GM23338 (cell line): ENCODE results near the gene CD6. TPM values are rescaled to one million over a fixed set of nuclear protein-coding genes. Genes with fewer than 3 reads are reported as not detected.

Experiments
- ATAC-seq: fragments of 200-7000 bp; cut with Tn5 transposase; 3 replicates; pipeline ENCODE4 v1.9.1; 2020
- DNase-seq: peaks from one replicate; pipeline ENCODE4 v3.0.0-alpha.2; 2015; ENCODE audit warnings: low spot score
- H2AFZ ChIP-seq: fragments of 200-600 bp; sonication (generic); 2 replicates; pipeline ENCODE4 v1.8.0; 2016; ENCODE audit warnings: antibody characterized with exemption, mild to moderate bottlenecking, moderate library complexity
- H3F3A ChIP-seq: fragments of 200-600 bp; sonication (generic); replicated peaks from 2 replicates; pipeline ENCODE4 v1.8.0; 2017; ENCODE audit warnings: antibody characterized with exemption, mixed run types, low read depth
- H3K27ac ChIP-seq: fragments of 200-600 bp; sonication (generic); 2 replicates; pipeline ENCODE4 v1.6.1; 2016; ENCODE audit warnings: low read depth
- H3K27me3 ChIP-seq: fragments of 200-600 bp; sonication (generic); 2 replicates; pipeline ENCODE4 v1.8.0; 2016; ENCODE audit warnings: mild to moderate bottlenecking, mixed run types, moderate library complexity; ENCODE audit not compliant: insufficient read depth
- H3K36me3 ChIP-seq: fragments of 200-600 bp; sonication (generic); 2 replicates; pipeline ENCODE4 v1.8.0; 2016; ENCODE audit warnings: mild to moderate bottlenecking; ENCODE audit not compliant: insufficient read depth
- H3K4me1 ChIP-seq: fragments of 200-600 bp; sonication (generic); 2 replicates; pipeline ENCODE4 v1.8.0; 2016; ENCODE audit warnings: mild to moderate bottlenecking, moderate library complexity; ENCODE audit not compliant: insufficient read depth
- H3K4me2 ChIP-seq: fragments of 200-600 bp; sonication (generic); 2 replicates; pipeline ENCODE4 v1.7.1; 2017; ENCODE audit warnings: mixed run types
- H3K4me3 ChIP-seq: fragments of 200-600 bp; sonication (generic); 2 replicates; pipeline ENCODE4 v1.6.1; 2016; ENCODE audit warnings: mixed run types
- H3K79me2 ChIP-seq: fragments of 200-600 bp; sonication (generic); replicated peaks from 2 replicates; pipeline ENCODE4 v1.8.0; 2017; ENCODE audit warnings: mild to moderate bottlenecking; ENCODE audit not compliant: insufficient read depth
- H3K9me2 ChIP-seq: fragments of 200-600 bp; sonication (generic); 2 replicates; pipeline ENCODE4 v1.8.0; 2017; ENCODE audit not compliant: insufficient read depth
- H4K20me1 ChIP-seq: fragments of 200-600 bp; sonication (generic); replicated peaks from 2 replicates; pipeline ENCODE4 v1.8.0; 2017; ENCODE audit warnings: mild to moderate bottlenecking; ENCODE audit not compliant: insufficient read depth
- H3K27ac Mint-ChIP-seq: 2 replicates; pipeline ENCODE4 v1.8.0; 2020; ENCODE audit warnings: inconsistent platforms, mild to moderate bottlenecking, moderate library complexity, mixed read lengths
- H3K27me3 Mint-ChIP-seq: 3 replicates; pipeline ENCODE4 v1.8.0; 2022; ENCODE audit warnings: low read depth, mild to moderate bottlenecking, moderate library complexity, mixed read lengths, inconsistent platforms; ENCODE audit not compliant: insufficient read depth, poor library complexity
- H3K36me3 Mint-ChIP-seq: 3 replicates; pipeline ENCODE4 v1.8.0; 2021; ENCODE audit warnings: low read depth, mild to moderate bottlenecking, inconsistent platforms, moderate library complexity, mixed read lengths
- H3K4me1 Mint-ChIP-seq: 3 replicates; pipeline ENCODE4 v1.8.0; 2020; ENCODE audit warnings: mild to moderate bottlenecking, inconsistent platforms, mixed read lengths
- H3K4me3 Mint-ChIP-seq: 3 replicates; pipeline ENCODE4 v1.8.0; 2021; ENCODE audit warnings: moderate library complexity, mild to moderate bottlenecking, inconsistent platforms, mixed read lengths
- H3K9me3 Mint-ChIP-seq: 3 replicates; pipeline ENCODE4 v1.8.0; 2020; ENCODE audit warnings: moderate library complexity, mild to moderate bottlenecking, inconsistent platforms, mixed read lengths
- CREB1 ChIP-seq: fragments of 250-450 bp; sonication (Bioruptor Pico); IDR thresholded peaks from 2 replicates; pipeline ENCODE4 v1.5.0; 2020; ENCODE audit warnings: low read depth, mild to moderate bottlenecking, moderate library complexity
- EZH2 ChIP-seq: fragments of 200-600 bp; sonication (generic); IDR thresholded peaks from one replicate; pipeline ENCODE4 v1.8.0; 2017; ENCODE audit warnings: antibody characterized with exemption, mild to moderate bottlenecking, low read depth; ENCODE audit not compliant: unreplicated experiment
- EZH2phosphoT487 ChIP-seq: fragments of 200-600 bp; sonication (generic); IDR thresholded peaks from one replicate; pipeline ENCODE4 v1.8.1; 2018; ENCODE audit warnings: antibody characterized with exemption; ENCODE audit not compliant: unreplicated experiment
- JUNB ChIP-seq: IDR thresholded peaks from one replicate; pipeline ENCODE4 v1.6.1; 2016; ENCODE audit warnings: antibody characterized with exemption; ENCODE audit not compliant: unreplicated experiment
- NANOG ChIP-seq: IDR thresholded peaks from 2 replicates; pipeline ENCODE4 v1.6.1; 2016; ENCODE audit warnings: antibody characterized with exemption, borderline replicate concordance
- POLR2AphosphoS5 ChIP-seq: IDR thresholded peaks from 2 replicates; pipeline ENCODE4 v1.6.1; 2016; ENCODE audit warnings: antibody characterized with exemption, low read depth
- STAT1 ChIP-seq: IDR thresholded peaks from one replicate; pipeline ENCODE4 v1.6.1; 2016; ENCODE audit warnings: antibody characterized with exemption; ENCODE audit not compliant: unreplicated experiment
- ZNF114 ChIP-seq: fragments of 250-450 bp; sonication (Bioruptor Pico); IDR thresholded peaks from 2 replicates; pipeline ENCODE4 v1.5.0; 2020; ENCODE audit warnings: mild to moderate bottlenecking, moderate library complexity
- ZNF331 ChIP-seq: fragments of 250-450 bp; sonication (Bioruptor Pico); IDR thresholded peaks from 2 replicates; pipeline ENCODE4 v1.5.0; 2020; ENCODE audit warnings: low read depth, mild to moderate bottlenecking, moderate library complexity
- polyA plus RNA-seq: library from polyadenylated mRNA; unstranded; fragments of >200 nt; fragmentation: Nextera tagmentation; extraction: Ambion mirVana; gene quantifications from 2 replicates; pipeline ENCODE4 v1.2.1, GENCODE V29; 2016
- total RNA-seq: library from RNA; depleted of rRNA; stranded (reverse); fragments of >200 nt; shearing (Covaris generic); gene quantifications from 2 replicates; pipeline ENCODE4 v1.2.3, GENCODE V29; 2014
- TF ChIP-seq, protein P1 (sequence below): IDR thresholded peaks from one replicate; pipeline ENCODE4 v1.6.1; 2018; ENCODE audit warnings: antibody characterized with exemption; ENCODE audit not compliant: unreplicated experiment
- TF ChIP-seq, protein P2 (sequence below): fragments of 250-450 bp; sonication (Bioruptor Pico); IDR thresholded peaks from 2 replicates; pipeline ENCODE4 v1.5.0; 2020; ENCODE audit warnings: mild to moderate bottlenecking, moderate library complexity
- TF ChIP-seq, protein P3 (sequence below), 2 experiments: fragments of 200-600 bp in 1 of 2; sonication (generic) in 1 of 2; conservative IDR thresholded peaks; 2 replicates each; pipeline versions ENCODE4 v1.5.1 to v1.6.1; 2016 to 2017; ENCODE audit warnings: antibody characterized with exemption in 2 of 2, low read depth in 2 of 2, mild to moderate bottlenecking in 2 of 2, moderate library complexity in 1 of 2

The CD6 gene
- total and polyA plus RNA-seq, 2 experiments from 2014 or later: 0.49 TPM; not detected in 1

DNA sequence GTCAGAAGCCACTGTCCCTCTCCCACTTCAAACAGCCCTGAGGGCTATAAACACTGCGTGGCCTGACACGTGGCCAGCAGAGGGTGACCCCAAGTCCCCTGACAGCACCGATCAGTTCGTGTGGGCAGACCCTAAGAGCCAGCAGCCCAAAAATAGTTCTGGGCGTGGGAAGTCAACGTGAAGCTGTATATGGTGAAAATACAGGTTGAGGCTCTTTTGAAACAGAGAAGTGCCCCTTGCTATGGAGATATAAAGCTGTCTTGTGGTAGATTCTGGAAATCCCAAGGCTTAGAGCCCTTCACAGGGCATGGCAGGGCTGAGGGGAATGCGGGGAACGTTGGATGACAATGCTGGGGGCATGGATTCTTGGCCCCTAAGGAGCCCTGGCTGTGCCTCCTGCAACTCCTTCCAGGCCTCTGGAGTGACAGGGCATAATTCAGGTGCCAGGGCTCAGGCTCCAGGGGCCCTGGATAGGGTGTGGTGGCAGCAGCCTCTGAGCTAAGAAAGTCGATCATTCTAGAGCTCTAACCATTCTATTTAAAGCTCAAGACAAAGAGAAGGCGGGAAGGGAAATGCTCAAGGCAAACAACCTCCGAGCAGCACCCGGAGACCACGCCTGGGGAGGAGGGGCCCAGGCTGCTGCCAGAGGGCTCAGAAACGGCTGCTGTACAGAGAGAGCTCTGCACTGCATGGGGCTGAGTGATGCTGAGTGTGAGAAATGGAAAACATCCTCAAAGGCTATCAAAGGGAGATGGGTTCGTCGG, 70.5 kb downstream of the CD6 start (continued):
- TF ChIP-seq, protein P1, sequence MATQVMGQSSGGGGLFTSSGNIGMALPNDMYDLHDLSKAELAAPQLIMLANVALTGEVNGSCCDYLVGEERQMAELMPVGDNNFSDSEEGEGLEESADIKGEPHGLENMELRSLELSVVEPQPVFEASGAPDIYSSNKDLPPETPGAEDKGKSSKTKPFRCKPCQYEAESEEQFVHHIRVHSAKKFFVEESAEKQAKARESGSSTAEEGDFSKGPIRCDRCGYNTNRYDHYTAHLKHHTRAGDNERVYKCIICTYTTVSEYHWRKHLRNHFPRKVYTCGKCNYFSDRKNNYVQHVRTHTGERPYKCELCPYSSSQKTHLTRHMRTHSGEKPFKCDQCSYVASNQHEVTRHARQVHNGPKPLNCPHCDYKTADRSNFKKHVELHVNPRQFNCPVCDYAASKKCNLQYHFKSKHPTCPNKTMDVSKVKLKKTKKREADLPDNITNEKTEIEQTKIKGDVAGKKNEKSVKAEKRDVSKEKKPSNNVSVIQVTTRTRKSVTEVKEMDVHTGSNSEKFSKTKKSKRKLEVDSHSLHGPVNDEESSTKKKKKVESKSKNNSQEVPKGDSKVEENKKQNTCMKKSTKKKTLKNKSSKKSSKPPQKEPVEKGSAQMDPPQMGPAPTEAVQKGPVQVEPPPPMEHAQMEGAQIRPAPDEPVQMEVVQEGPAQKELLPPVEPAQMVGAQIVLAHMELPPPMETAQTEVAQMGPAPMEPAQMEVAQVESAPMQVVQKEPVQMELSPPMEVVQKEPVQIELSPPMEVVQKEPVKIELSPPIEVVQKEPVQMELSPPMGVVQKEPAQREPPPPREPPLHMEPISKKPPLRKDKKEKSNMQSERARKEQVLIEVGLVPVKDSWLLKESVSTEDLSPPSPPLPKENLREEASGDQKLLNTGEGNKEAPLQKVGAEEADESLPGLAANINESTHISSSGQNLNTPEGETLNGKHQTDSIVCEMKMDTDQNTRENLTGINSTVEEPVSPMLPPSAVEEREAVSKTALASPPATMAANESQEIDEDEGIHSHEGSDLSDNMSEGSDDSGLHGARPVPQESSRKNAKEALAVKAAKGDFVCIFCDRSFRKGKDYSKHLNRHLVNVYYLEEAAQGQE: no peak
- TF ChIP-seq JUNB: no peak
- no peak for TF ChIP-seq STAT1

DNA sequence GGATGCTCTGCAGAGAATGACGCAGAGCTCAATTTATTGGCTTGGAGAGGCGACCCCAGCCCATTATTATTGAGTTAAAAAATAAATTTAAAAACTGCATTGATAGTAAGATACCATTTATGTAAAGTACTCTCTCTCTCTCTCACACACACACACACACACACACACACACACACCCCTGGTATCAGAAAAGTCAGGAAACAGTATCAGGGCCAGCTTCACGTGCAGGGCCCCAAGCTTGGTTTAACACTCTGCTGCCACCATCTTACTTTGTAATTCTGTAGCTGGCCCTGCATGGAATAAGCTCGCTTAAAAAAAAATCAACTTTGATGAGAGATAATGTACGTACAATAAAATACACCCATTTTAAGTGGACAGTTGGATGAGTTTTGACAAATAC, 71.1 kb downstream of the CD6 start:
- Histone ChIP-seq H3K4me2 (no peak overlapping the region), H3F3A (no peaks in the 10 kb centered on the region), H3K36me3 (no peaks in the 10 kb centered on the region), H4K20me1 (no peaks in the 10 kb centered on the region), H3K27me3 (no peaks in the 10 kb centered on the region), H2AFZ (peak overlapping the region; percentile 99; the same call in 1 of the 2 replicates), H3K4me1 (peaks cover 3% of the 10 kb centered on the region), H3K27ac (no peak overlapping the region), H3K9me2 (no peaks in the 10 kb centered on the region), H3K79me2 (no peaks in the 10 kb centered on the region), H3K4me3 (no peak overlapping the region)
- ATAC-seq: no peak
- H3K27me3 Mint-ChIP-seq: peaks cover 7% of the 10 kb centered on the region
- no peak for DNase-seq
- no peak overlapping the region for H3K27ac Mint-ChIP-seq
- no peaks in the 10 kb centered on the region for H3K36me3 Mint-ChIP-seq
- no peaks in the 10 kb centered on the region for H3K9me3 Mint-ChIP-seq
- H3K4me3 Mint-ChIP-seq: no peak overlapping the region
- peaks cover 14% of the 10 kb centered on the region for H3K4me1 Mint-ChIP-seq
- no peak for TF ChIP-seq ZNF331
- TF ChIP-seq CREB1: no peak
- TF ChIP-seq NANOG: no peak
- no peak for TF ChIP-seq POLR2AphosphoS5
- no peak for TF ChIP-seq STAT1
- TF ChIP-seq EZH2phosphoT487: no peak
- TF ChIP-seq, protein P2, sequence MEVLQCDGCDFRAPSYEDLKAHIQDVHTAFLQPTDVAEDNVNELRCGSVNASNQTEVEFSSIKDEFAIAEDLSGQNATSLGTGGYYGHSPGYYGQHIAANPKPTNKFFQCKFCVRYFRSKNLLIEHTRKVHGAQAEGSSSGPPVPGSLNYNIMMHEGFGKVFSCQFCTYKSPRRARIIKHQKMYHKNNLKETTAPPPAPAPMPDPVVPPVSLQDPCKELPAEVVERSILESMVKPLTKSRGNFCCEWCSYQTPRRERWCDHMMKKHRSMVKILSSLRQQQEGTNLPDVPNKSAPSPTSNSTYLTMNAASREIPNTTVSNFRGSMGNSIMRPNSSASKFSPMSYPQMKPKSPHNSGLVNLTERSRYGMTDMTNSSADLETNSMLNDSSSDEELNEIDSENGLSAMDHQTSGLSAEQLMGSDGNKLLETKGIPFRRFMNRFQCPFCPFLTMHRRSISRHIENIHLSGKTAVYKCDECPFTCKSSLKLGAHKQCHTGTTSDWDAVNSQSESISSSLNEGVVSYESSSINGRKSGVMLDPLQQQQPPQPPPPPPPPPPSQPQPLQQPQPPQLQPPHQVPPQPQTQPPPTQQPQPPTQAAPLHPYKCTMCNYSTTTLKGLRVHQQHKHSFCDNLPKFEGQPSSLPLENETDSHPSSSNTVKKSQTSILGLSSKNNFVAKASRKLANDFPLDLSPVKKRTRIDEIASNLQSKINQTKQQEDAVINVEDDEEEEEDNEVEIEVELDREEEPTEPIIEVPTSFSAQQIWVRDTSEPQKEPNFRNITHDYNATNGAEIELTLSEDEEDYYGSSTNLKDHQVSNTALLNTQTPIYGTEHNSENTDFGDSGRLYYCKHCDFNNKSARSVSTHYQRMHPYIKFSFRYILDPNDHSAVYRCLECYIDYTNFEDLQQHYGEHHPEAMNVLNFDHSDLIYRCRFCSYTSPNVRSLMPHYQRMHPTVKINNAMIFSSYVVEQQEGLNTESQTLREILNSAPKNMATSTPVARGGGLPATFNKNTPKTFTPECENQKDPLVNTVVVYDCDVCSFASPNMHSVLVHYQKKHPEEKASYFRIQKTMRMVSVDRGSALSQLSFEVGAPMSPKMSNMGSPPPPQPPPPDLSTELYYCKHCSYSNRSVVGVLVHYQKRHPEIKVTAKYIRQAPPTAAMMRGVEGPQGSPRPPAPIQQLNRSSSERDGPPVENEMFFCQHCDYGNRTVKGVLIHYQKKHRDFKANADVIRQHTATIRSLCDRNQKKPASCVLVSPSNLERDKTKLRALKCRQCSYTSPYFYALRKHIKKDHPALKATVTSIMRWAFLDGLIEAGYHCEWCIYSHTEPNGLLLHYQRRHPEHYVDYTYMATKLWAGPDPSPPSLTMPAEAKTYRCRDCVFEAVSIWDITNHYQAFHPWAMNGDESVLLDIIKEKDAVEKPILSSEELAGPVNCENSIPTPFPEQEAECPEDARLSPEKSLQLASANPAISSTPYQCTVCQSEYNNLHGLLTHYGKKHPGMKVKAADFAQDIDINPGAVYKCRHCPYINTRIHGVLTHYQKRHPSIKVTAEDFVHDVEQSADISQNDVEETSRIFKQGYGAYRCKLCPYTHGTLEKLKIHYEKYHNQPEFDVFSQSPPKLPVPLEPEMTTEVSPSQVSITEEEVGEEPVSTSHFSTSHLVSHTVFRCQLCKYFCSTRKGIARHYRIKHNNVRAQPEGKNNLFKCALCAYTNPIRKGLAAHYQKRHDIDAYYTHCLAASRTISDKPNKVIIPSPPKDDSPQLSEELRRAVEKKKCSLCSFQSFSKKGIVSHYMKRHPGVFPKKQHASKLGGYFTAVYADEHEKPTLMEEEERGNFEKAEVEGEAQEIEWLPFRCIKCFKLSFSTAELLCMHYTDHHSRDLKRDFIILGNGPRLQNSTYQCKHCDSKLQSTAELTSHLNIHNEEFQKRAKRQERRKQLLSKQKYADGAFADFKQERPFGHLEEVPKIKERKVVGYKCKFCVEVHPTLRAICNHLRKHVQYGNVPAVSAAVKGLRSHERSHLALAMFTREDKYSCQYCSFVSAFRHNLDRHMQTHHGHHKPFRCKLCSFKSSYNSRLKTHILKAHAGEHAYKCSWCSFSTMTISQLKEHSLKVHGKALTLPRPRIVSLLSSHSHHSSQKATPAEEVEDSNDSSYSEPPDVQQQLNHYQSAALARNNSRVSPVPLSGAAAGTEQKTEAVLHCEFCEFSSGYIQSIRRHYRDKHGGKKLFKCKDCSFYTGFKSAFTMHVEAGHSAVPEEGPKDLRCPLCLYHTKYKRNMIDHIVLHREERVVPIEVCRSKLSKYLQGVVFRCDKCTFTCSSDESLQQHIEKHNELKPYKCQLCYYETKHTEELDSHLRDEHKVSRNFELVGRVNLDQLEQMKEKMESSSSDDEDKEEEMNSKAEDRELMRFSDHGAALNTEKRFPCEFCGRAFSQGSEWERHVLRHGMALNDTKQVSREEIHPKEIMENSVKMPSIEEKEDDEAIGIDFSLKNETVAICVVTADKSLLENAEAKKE: no peak
- no peak for TF ChIP-seq JUNB
- no peak for TF ChIP-seq ZNF114
- no peak for TF ChIP-seq EZH2
- TF ChIP-seq, protein P3, sequence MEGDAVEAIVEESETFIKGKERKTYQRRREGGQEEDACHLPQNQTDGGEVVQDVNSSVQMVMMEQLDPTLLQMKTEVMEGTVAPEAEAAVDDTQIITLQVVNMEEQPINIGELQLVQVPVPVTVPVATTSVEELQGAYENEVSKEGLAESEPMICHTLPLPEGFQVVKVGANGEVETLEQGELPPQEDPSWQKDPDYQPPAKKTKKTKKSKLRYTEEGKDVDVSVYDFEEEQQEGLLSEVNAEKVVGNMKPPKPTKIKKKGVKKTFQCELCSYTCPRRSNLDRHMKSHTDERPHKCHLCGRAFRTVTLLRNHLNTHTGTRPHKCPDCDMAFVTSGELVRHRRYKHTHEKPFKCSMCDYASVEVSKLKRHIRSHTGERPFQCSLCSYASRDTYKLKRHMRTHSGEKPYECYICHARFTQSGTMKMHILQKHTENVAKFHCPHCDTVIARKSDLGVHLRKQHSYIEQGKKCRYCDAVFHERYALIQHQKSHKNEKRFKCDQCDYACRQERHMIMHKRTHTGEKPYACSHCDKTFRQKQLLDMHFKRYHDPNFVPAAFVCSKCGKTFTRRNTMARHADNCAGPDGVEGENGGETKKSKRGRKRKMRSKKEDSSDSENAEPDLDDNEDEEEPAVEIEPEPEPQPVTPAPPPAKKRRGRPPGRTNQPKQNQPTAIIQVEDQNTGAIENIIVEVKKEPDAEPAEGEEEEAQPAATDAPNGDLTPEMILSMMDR (conservative IDR thresholded peaks at IDR 0.05; ENCODE audit: low read depth in 2 of 2): no peak
